ENCODE measurements around the gene TCL1A. TPM values are rescaled to one million over a fixed set of nuclear protein-coding genes. Genes with fewer than 3 reads are reported as not detected.

Gene TCL1A
- total and polyA plus RNA-seq, 10 of the 15 experiments (the other 5 are each of a cell fraction or from before 2014, with no cell fraction given) = 5.9 to 283 (median 113) TPM

DNA sequence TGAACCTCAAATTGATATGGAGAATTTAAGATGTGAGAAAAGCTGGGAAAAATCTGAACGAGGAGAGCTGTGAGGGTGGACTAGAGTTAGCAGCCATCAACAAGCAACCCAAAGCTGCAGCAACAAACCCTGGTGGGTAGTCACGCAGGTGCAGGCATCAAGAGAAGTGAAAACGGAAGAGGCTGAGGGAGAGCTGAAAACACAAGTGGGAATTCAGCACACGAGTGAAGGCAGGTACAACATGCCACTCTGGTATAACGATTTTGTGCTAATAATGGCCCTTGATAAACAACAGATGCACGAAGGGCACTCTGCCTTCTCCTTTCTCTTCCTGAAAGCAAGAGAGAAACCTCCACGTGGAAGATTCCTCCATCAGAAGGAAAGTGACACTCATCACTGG is 16.2 kb downstream of the TCL1A start (continued):
- TF ChIP-seq EED (IDR thresholded peaks at IDR 0.05; ENCODE audit: low read depth) = peak; percentile 38; the same call in 1 of the 2 replicates
- TF ChIP-seq STAT1 (conservative IDR thresholded peaks at IDR 0.05) = no peak
- TF ChIP-seq BMI1 (IDR thresholded peaks at IDR 0.05; ENCODE audit: borderline replicate concordance) = no peak
- no peak; the same call in 1 of the 2 replicates for TF ChIP-seq MTA2 (IDR thresholded peaks at IDR 0.05; ENCODE audit: low read depth)
- TF ChIP-seq HDAC6 (IDR thresholded peaks at IDR 0.05; ENCODE audit: unreplicated experiment) = no peak
- TF ChIP-seq BRCA1 (IDR thresholded peaks at IDR 0.05; ENCODE audit: low read depth, low read length) = no peak
- TF ChIP-seq DPF2 (IDR thresholded peaks at IDR 0.05) = no peak
- no peak for TF ChIP-seq FOS (IDR thresholded peaks at IDR 0.05; ENCODE audit: borderline replicate concordance, extremely low read depth, insufficient read length)
- peak; percentile 23; the same call in 1 of the 2 replicates for TF ChIP-seq RUNX3 (IDR thresholded peaks at IDR 0.05; ENCODE audit: low read length)
- TF ChIP-seq, protein P1, sequence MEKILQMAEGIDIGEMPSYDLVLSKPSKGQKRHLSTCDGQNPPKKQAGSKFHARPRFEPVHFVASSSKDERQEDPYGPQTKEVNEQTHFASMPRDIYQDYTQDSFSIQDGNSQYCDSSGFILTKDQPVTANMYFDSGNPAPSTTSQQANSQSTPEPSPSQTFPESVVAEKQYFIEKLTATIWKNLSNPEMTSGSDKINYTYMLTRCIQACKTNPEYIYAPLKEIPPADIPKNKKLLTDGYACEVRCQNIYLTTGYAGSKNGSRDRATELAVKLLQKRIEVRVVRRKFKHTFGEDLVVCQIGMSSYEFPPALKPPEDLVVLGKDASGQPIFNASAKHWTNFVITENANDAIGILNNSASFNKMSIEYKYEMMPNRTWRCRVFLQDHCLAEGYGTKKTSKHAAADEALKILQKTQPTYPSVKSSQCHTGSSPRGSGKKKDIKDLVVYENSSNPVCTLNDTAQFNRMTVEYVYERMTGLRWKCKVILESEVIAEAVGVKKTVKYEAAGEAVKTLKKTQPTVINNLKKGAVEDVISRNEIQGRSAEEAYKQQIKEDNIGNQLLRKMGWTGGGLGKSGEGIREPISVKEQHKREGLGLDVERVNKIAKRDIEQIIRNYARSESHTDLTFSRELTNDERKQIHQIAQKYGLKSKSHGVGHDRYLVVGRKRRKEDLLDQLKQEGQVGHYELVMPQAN (conservative IDR thresholded peaks at IDR 0.05) = no peak
- TF ChIP-seq KLF5 (IDR thresholded peaks at IDR 0.05; ENCODE audit: partially characterized antibody) = no peak
- TF ChIP-seq IKZF1 (conservative IDR thresholded peaks at IDR 0.05) = peak; percentile 35
- TF ChIP-seq CBFB (IDR thresholded peaks at IDR 0.05; ENCODE audit: low read depth) = no peak
- TF ChIP-seq, protein P2, sequence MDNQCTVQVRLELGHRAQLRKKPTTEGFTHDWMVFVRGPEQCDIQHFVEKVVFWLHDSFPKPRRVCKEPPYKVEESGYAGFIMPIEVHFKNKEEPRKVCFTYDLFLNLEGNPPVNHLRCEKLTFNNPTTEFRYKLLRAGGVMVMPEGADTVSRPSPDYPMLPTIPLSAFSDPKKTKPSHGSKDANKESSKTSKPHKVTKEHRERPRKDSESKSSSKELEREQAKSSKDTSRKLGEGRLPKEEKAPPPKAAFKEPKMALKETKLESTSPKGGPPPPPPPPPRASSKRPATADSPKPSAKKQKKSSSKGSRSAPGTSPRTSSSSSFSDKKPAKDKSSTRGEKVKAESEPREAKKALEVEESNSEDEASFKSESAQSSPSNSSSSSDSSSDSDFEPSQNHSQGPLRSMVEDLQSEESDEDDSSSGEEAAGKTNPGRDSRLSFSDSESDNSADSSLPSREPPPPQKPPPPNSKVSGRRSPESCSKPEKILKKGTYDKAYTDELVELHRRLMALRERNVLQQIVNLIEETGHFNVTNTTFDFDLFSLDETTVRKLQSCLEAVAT (IDR thresholded peaks at IDR 0.05) = no peak
- TF ChIP-seq PKNOX1 (IDR thresholded peaks at IDR 0.05) = no peak
- TF ChIP-seq, protein P3, sequence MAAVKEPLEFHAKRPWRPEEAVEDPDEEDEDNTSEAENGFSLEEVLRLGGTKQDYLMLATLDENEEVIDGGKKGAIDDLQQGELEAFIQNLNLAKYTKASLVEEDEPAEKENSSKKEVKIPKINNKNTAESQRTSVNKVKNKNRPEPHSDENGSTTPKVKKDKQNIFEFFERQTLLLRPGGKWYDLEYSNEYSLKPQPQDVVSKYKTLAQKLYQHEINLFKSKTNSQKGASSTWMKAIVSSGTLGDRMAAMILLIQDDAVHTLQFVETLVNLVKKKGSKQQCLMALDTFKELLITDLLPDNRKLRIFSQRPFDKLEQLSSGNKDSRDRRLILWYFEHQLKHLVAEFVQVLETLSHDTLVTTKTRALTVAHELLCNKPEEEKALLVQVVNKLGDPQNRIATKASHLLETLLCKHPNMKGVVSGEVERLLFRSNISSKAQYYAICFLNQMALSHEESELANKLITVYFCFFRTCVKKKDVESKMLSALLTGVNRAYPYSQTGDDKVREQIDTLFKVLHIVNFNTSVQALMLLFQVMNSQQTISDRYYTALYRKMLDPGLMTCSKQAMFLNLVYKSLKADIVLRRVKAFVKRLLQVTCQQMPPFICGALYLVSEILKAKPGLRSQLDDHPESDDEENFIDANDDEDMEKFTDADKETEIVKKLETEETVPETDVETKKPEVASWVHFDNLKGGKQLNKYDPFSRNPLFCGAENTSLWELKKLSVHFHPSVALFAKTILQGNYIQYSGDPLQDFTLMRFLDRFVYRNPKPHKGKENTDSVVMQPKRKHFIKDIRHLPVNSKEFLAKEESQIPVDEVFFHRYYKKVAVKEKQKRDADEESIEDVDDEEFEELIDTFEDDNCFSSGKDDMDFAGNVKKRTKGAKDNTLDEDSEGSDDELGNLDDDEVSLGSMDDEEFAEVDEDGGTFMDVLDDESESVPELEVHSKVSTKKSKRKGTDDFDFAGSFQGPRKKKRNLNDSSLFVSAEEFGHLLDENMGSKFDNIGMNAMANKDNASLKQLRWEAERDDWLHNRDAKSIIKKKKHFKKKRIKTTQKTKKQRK (IDR thresholded peaks at IDR 0.05; ENCODE audit: low read depth, low read length) = no peak
- no peak for TF ChIP-seq HCFC1 (IDR thresholded peaks at IDR 0.05; ENCODE audit: low read length)
- TF ChIP-seq IKZF2 (IDR thresholded peaks at IDR 0.05) = peak; percentile 42 to 51; a peak in 3 of 4 replicates
- no peak for TF ChIP-seq ATF2 (IDR thresholded peaks at IDR 0.05; ENCODE audit: low read length)
- no peak for TF ChIP-seq PML (IDR thresholded peaks at IDR 0.05; ENCODE audit: low read length)
- TF ChIP-seq, protein P4, sequence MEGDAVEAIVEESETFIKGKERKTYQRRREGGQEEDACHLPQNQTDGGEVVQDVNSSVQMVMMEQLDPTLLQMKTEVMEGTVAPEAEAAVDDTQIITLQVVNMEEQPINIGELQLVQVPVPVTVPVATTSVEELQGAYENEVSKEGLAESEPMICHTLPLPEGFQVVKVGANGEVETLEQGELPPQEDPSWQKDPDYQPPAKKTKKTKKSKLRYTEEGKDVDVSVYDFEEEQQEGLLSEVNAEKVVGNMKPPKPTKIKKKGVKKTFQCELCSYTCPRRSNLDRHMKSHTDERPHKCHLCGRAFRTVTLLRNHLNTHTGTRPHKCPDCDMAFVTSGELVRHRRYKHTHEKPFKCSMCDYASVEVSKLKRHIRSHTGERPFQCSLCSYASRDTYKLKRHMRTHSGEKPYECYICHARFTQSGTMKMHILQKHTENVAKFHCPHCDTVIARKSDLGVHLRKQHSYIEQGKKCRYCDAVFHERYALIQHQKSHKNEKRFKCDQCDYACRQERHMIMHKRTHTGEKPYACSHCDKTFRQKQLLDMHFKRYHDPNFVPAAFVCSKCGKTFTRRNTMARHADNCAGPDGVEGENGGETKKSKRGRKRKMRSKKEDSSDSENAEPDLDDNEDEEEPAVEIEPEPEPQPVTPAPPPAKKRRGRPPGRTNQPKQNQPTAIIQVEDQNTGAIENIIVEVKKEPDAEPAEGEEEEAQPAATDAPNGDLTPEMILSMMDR (IDR thresholded peaks at IDR 0.05 in 2 of 3, conservative IDR thresholded peaks at IDR 0.05 in 1 of 3; ENCODE audit: control insufficient read depth in 2 of 3, extremely low read depth in 1 of 3, insufficient read depth in 1 of 3, low read depth in 3 of 3, low read length in 3 of 3) = peak in 1 of 3 experiments; percentile 23; a peak in 1 of 6 replicates

Data from GM12878 (cell line).